HuH-7.5 (cell line): Measurements from ENCODE around the gene GNPDA1.
"Not testable (repeated sequence)": the region's sequence is repeated elsewhere in the genome, so short reads cannot be mapped to it uniquely, and the experiment has no call there.

Source experiments
- DNase-seq: peaks from one replicate; pipeline ENCODE4 v3.0.0; 2011; ENCODE audit warnings: low spot score

The GNPDA1 gene

DNA sequence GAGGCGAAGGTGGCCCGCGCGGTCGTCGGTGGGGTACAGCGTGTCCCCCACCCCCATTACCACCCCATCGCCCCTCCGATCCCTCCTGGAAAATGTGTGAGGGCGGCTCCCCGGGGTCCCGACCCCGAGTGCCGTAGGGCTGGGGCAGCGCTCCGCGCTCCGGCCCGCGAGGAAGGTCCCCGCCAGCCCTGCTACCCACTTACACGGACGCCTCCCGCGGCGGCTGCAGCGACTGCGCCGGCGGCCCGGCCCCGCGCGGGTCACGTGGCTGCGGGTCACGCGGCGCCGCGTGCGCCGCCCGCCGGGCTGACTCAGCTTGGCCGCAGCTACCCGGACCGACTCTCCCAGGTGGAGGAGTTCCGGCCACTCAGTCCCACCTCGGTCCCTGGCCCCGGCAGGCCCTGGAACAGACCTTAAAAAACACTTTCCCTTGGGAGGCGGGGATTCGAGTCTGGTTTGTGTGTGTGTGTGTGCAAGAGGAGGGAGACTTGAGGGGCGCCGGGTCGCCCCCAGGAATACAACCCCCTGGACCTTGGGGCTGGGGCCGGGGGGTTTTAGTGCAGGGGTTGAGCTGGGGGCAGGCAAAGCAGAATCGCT lies at the start of gene GNPDA1:
Gene GNPDA1 (minus strand): TSS at position 236 of the 597 bp plus-strand sequence. CDS start 992 bp downstream, outside the sequence.
- peak; percentile 72 for DNase-seq

DNA sequence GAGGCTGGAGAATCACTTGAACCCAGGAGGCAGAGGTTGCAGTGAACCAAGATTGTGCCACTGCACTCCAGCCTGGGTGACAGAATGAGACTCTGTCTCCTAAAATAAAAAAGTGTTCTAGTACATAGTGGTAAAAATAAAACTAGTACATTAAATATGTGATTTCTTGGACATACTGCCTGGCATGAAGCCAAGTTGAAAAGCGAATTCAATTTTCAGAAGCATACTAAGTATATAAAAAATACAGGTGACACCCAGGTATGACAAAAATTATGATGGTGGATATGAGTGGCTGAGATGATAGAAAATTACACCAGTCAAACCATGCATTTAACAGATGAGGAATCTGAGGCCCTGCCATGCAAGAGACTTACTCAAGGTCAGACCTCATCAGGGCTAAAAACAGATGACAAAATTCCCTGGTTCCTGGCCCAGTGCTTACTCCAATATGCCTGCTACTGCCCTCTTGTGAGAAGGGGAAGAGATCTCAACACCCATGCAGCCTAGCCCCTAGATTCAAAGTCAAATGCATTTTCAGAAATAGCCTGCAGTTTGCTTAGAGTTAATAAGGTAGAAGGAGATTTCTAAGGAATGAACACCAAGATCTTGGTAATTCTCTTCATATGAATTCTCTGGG lies 46.6 kb upstream of the GNPDA1 start:
- no peak for DNase-seq

- no peak for DNase-seq
Observed at GRCh38 chr5:142057697-142058056, 44.9 kb upstream of the GNPDA1 start.

DNA sequence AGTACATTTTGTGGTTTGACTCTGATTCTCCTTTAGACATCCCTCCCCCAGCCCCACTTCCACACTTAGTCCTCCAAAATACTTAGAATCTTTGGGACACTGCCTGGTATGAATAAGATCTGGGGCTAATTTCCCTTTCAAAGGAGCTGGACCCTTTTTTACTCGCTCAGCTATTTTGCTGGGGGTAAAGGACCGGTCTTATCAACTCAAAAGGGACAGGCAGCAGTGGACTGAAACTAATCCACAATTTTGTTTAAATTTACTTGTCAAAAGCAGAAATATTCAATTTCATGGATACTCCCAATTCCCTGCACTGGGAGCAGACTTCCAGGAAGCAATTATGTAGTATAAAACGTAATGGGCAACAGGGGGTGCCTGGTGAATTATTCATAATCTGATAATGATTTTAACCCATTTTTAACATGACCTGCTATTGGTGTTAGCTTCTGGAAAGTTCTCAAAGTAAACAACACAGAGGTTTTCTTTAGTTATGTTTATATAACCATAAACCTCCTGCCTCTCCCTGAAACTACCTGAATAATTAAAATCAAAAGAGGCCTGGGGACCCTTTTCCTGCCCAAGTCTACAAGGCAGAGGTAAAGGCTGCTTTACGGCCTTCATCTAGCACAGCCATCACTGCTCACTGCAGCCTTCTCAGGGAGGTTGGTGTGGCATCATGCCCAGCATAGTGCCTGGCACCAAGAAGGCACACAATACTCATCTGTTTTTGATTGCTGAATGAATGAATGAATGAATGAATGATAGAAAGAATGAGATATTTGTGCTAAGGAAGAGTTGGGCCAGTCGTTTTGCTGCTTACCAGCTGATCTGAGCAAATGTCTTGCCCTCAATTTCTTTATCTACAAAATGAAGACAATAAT lies 44.2 kb upstream of the GNPDA1 start:
- no peak for DNase-seq

GRCh38 chr5:142055301-142055700 lies 42.5 kb upstream of the GNPDA1 start:
- no peak for DNase-seq

GRCh38 chr5:142053426-142054151 lies 40.8 kb upstream of the GNPDA1 start:
- DNase-seq = no peak

- DNase-seq = not testable (repeated sequence)
Observed at GRCh38 chr5:142052026-142052425, 39.2 kb upstream of the GNPDA1 start.

DNA sequence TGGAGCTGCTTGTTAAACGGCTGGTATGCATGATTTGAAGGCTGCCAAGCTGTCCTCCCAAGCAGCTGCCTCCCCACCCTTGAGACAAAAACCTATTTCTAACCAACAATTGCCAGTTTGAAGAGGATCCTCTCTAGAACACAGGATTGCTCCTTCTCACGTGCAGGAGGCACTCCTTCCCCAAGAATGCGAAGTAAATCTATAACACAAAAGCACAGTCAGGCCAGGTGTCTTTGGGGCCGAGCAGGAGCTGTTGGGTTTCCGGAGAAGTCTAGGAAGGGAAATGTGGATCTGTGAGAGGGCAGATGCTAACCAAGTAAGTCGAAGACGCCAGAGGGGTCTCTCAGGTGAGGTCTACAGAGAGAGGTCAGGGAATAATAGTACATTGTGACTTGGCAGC lies 35.4 kb upstream of the GNPDA1 start:
- DNase-seq = no peak

GRCh38 chr5:142046191-142046590 lies 33.4 kb upstream of the GNPDA1 start:
- DNase-seq = no peak

DNA sequence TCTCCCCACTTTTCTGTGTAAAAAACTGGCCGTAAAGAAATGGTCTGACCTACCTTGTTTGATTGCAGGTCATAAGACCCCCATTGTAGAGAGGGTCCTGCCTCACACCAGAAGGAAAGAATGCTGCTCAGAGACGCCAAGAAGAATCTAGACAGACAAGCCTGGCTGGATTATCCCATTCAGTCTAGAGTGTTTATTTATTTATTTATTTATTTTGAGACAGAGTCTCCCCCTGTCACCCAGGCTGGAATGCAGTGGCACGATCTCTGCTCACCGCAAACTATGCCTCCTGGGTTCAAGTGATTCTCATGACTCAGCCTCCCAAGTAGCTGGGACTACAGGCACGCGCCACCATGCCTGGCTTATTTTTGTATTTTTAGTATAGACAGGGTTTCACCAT lies 28.1 kb upstream of the GNPDA1 start:
- DNase-seq = not testable (repeated sequence)

DNA sequence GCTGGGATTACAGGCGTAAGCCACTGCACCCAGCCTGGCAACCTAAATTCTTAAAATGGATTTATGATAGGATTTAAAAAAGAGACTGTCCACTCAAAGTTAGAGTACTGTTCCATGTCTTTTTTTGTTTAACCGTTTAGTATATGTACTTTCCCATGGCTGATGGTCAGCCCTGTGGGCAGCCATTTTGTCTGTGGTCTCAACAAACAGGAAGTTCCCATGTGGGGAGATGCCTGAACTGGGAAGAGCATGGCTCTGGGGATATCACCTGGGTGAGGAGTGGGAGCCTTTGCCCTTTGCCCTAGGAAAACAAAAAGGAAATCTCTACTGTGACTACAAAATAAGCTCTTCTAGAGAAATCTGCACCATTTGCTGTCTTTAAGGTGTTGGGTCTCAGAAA lies 27.5 kb upstream of the GNPDA1 start:
- DNase-seq = no peak

DNA sequence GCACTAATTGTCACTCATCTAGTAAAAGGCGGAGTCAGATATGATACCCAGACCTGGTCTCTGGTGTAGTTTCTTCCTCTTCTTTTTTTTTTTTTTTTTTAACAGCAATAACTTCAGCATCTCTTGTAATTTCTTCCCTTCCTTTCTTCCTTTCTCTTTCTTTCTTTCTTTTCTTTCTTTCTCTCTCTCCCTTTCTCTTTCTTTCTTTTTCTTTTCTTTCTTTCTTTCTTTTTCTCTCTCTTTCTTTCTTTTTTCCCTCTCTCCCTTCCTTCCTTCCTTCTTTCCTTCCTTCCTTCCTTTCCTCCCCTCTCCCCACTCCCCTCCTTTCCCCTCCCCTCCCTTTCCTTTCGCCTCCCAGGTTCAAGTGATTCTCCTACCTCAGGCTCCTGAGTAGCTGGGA lies 25.9 kb upstream of the GNPDA1 start:
- no peak for DNase-seq

- not testable (repeated sequence) for DNase-seq
Observed at GRCh38 chr5:142037599-142037998, 24.8 kb upstream of the GNPDA1 start.

DNA sequence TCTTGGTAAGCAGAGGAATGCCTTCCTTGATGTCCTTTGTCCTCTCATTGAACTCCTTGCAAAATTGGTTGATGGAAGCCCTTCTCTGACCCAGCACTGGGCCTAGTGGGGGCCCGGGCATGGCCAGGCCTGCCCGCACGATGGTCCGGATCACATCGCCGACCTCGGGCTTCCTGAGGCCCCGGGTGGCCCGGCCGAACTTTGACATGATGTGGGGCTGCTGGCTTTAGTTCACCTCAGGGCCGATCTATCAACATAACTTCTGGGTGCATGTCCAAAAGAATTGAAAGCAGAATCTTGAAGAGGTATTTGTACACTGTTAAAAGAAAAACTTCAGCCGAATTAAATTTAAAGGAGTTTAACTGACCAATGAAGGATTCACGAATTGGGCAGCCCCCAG lies 24.1 kb upstream of the GNPDA1 start:
- no peak for DNase-seq

DNA sequence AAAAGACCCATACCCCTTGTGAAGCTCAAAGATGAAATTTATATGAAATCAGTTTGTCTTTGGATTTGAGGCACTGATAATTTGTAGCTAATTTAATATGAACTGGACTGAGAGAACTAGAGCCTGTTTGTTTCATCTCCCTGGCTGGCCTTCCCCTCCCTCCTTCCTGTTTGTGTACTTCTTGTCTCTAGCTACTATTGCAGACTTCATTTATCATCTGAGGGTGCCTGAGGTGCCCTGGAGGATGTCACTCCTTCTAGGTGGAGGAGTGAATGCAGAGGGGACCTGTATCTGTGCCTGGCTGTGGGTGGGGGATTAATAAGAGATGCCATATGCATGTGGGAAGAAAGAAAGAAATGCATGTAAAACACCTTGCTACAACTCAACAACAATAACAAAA lies 22.2 kb upstream of the GNPDA1 start:
- no peak for DNase-seq

GRCh38 chr5:142033632-142034567 lies 21.1 kb upstream of the GNPDA1 start:
- DNase-seq = not testable (repeated sequence)

DNA sequence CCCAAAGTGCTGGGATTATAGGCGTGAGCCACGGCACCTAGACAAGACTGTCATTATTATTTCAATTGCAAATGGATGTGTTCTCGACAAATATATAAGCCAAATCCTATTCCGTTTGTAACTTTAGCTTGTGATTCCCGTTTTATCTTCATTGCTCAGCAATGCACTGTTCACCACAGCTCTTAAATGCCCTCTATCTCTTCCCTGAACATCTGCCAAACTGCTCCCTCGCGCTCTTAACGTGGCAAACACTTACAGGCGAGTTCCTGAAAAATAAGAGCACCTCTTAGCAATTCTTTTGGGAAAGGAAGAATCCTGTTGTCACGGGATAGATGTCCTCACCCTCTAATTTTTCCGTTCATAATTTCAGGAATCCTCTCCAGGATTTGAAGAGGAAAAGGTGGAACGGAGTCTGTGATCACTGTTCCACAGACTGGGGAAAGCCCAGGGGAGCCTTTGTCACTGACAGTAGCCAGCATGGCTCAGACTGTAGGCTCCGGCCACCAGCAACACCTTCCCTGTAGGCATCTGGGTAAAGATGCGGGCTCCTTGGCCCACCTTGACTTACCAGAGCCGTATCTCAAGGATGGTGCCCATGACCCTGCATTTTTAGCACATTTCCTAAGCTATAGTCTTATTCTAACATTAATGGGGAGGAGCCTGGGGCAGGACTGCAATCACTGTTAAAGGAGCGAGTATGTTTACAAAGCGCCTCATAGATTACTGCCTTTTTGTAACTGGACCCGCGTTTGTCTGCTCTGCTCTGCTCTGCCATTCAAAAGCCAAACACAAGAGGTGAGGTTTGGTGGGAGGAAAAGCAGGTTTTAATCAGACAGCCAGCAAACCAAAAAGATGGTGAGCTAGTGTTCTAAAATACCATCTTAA lies 20.2 kb upstream of the GNPDA1 start:
- DNase-seq = no peak

DNA sequence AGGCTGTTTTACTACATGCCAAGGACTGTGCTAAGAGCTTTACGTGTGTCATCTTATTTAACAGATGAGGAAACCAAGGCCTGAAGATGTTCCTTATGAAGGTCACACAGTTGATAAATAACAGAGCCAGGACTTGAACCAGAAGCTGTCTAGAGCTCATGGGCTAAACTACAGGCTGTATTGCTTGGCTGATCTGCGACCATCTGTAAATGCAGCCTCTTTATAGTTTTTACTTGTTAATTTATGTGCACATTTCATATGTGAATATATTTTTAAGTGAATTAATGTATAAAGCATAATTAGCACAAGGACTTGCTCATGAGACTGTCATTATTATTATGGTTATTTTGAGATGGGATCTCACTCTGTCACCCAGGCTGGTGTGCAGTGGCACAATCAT lies 19.3 kb upstream of the GNPDA1 start:
- no peak for DNase-seq

- no peak for DNase-seq
Observed at GRCh38 chr5:142025637-142026036, 12.8 kb upstream of the GNPDA1 start.

GRCh38 chr5:142024771-142025304 lies 12.0 kb upstream of the GNPDA1 start:
- peak; percentile 89 for DNase-seq
